ENCODE data around the gene SPRY2. TPM values are rescaled to one million over a fixed set of nuclear protein-coding genes. Genes with fewer than 3 reads are reported as not detected.
"Not testable (repeated sequence)": the region's sequence is repeated elsewhere in the genome, so short reads cannot be mapped to it uniquely, and the experiment has no call there.

The SPRY2 gene
- total RNA-seq, 2 experiments from 2014 or later, result 0.26 to 0.44 TPM

DNA sequence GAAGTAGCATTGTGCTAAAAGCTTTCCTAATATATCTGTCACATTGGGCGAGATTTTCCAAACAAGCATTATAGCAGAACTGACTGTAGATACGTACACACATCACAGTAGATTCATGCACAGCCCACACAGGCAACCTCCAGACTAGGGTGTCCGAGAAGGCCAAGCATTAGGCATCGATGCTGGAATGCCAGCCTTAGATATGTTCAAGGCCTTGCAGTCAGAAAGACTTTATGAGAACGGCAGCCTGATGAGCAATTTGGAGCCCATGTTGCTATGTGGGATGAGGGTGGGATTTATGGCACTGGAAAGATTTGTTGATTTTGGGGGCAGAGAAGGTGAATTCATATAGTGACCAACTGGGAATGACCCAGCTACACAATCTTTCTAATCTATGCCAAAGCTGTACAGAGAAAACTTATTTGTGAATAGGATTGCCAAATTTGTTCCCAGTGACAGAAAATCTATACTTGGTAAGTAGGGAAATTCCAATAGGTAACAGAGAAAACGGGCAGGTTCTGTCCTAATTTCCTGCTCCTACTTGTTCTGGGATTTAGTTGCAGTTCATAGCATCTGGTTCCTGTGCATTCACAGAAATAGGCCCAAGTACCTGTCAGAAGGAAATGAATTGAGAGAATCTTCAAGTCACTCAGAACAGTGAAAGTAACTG, 31.0 kb upstream of the SPRY2 start:
- no peaks in the 10 kb centered on the region for H3K4me1 Mint-ChIP-seq (ENCODE audit: low read depth)
- H3K27ac Mint-ChIP-seq, result no peak overlapping the region
- no peak for DNase-seq
- intact Hi-C loops (cut with micrococcal nuclease), result no loop called here
- CTCF ChIA-PET, result no interaction called here
- no peaks in the 10 kb centered on the region for H3K9me3 Mint-ChIP-seq
- no peaks in the 10 kb centered on the region for H3K36me3 Mint-ChIP-seq (ENCODE audit: low read depth)
- no peaks in the 10 kb centered on the region for H3K27me3 Mint-ChIP-seq (ENCODE audit: low read depth)
- no peak overlapping the region for H3K4me3 Mint-ChIP-seq

DNA sequence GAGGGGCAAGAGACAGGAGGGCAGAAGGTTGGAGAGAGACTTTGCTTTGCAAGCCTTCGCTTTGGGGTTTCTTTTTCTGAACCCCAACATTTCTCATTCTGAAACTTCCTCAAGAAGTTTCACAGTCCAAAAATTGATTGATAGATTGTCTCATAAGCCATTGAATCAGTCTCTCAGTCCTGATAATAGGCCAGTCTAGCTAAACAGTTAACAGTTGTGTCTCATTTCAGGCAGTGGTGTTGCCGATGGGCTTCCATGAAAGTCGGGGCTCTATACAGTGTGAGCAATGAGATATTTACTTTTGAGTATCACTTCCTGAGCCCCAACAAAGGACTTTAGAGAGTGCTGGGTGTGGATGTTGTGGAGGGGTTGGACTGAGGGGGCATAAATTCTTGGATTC, 26.5 kb upstream of the SPRY2 start:
- H3K36me3 Mint-ChIP-seq (ENCODE audit: low read depth), result no peaks in the 10 kb centered on the region
- no peaks in the 10 kb centered on the region for H3K9me3 Mint-ChIP-seq
- no peaks in the 10 kb centered on the region for H3K27me3 Mint-ChIP-seq (ENCODE audit: low read depth)
- H3K4me3 Mint-ChIP-seq, result no peak overlapping the region
- DNase-seq, result no peak
- H3K4me1 Mint-ChIP-seq (ENCODE audit: low read depth), result no peaks in the 10 kb centered on the region
- CTCF ChIA-PET, result no interaction called here
- H3K27ac Mint-ChIP-seq, result no peak overlapping the region
- intact Hi-C loops (cut with micrococcal nuclease), result no loop called here

DNA sequence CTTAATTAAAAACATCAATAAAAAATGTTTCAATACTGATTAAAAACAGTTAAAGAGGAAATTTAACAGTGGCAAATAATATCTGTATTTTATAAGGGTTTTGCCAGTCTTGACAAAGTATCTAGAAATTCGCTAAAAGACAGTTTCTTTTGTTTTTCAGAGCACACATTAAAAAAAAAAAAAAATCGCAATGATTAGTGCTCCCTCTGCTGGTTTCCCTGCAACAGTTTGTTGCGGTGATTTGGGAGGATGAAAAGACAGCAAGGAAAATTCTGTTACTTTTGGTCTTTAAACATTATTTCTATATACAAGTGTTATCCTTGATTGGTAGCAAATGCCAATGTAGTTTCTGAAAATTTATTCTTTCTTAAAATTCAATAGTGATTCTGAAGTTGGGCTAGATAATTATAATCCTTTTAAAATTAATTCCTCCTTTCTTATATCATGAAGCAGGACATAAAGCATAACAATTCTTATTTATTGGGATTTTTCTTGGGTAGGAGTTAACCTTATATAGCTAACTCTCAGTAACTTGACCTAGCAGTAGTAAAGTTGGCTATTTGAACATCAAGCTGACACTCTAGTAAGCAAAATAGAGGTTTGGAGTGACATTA, 23.1 kb upstream of the SPRY2 start:
- Mint-ChIP-seq H3K4me1 (ENCODE audit: low read depth) (no peaks in the 10 kb centered on the region), H3K36me3 (ENCODE audit: low read depth) (no peaks in the 10 kb centered on the region), H3K4me3 (no peak overlapping the region), H3K27me3 (ENCODE audit: low read depth) (peaks cover 2% of the 10 kb centered on the region), H3K9me3 (no peaks in the 10 kb centered on the region), H3K27ac (no peak overlapping the region)
- intact Hi-C loops (cut with micrococcal nuclease), result loop anchor here (1.0 to 5.0 kb wide), 6 partner anchors 22 to 942 kb away; no protein-coding TSS in a partner anchor
- CTCF ChIA-PET, result interaction anchor here (1.0 to 1.8 kb wide), 2 partner anchors 19 to 22 kb away, joined by 3 to 13 read pairs; no protein-coding TSS in a partner anchor
- no peak for DNase-seq

DNA sequence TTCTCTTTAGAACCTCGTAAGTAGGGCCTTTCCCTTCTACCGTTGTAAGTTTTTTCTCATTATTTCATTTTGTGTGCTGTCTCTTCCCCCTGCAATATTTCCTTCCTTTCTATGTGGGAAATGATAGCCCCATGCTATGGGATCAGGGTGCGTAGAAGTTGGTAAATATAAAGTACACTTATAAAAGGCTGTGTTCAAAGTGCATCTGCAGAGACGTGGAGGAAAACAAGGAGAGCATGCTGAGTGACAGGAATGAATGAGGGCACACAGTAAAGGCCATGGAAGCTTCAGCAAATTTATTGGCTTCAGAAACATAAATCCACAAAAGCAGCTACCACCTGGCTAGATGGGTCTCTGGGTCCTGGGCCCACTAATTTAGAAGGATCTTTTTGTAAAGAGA, 21.6 kb upstream of the SPRY2 start:
- CTCF ChIA-PET, result no interaction called here
- no peaks in the 10 kb centered on the region for H3K4me1 Mint-ChIP-seq (ENCODE audit: low read depth)
- intact Hi-C loops (cut with micrococcal nuclease), result loop anchor here (5.0 kb wide), 4 partner anchors 390 to 940 kb away; no protein-coding TSS in a partner anchor
- no peak for DNase-seq
- no peaks in the 10 kb centered on the region for H3K36me3 Mint-ChIP-seq (ENCODE audit: low read depth)
- no peak overlapping the region for H3K27ac Mint-ChIP-seq
- H3K27me3 Mint-ChIP-seq (ENCODE audit: low read depth), result peaks cover 2% of the 10 kb centered on the region
- H3K4me3 Mint-ChIP-seq, result no peak overlapping the region
- H3K9me3 Mint-ChIP-seq, result no peaks in the 10 kb centered on the region

DNA sequence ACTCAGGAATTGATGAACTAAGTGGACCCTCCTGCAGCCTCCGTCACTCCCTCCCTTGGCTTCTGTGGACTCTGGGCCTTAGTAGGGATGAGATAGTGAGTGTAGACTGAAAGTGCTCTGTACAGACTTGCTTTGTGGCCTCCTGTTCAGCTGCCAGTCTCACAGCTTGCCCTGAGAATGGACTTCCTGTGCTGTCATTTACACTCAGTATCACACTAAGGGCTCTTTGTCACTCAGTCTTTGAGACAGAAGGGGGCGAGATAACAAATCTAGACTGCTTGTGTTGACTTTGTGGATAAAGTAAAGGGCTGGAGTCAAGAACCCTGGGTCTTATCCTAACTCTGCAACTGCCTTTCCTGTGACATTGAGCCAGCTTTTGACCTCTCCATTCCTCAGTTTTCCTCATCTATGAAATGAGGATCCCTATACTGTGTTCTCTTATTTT, 21.0 kb upstream of the SPRY2 start:
- Mint-ChIP-seq H3K36me3 (ENCODE audit: low read depth) (no peaks in the 10 kb centered on the region), H3K4me3 (no peak overlapping the region), H3K4me1 (ENCODE audit: low read depth) (no peaks in the 10 kb centered on the region), H3K27ac (no peak overlapping the region), H3K27me3 (ENCODE audit: low read depth) (peaks cover 2% of the 10 kb centered on the region), H3K9me3 (no peaks in the 10 kb centered on the region)
- CTCF ChIA-PET, result interaction anchor here (1.0 to 1.9 kb wide), 2 partner anchors 12 to 19 kb away, joined by 3 to 7 read pairs; no protein-coding TSS in a partner anchor
- intact Hi-C loops (cut with micrococcal nuclease), result loop anchor here (5.0 kb wide), 4 partner anchors 390 to 940 kb away; no protein-coding TSS in a partner anchor
- DNase-seq, result no peak

DNA sequence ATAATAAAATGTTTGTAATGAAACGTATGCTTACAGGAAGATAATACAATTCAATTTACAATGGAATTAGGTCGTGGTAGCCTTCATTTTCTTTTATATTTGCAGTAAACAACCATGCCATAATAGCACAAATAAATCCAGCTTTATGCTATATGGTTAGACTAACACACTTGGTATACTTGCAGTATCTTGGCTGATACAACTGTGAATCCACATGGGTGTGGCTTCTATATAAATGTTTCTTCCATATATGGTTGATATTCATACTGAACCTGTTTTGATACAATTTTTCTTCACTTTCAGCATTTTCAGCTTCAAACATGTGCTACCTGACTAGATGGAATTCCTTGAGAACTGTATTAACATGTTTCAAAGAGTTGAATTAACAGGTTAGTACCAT, 20.4 kb upstream of the SPRY2 start:
- CTCF ChIA-PET, result interaction anchor here (0.6 to 1.9 kb wide), 3 partner anchors 8 to 18 kb away, joined by 3 to 7 read pairs (median 4); no protein-coding TSS in a partner anchor
- H3K4me3 Mint-ChIP-seq, result no peak overlapping the region
- no peaks in the 10 kb centered on the region for H3K9me3 Mint-ChIP-seq
- peaks cover 2% of the 10 kb centered on the region for H3K27me3 Mint-ChIP-seq (ENCODE audit: low read depth)
- DNase-seq, result no peak
- no peaks in the 10 kb centered on the region for H3K4me1 Mint-ChIP-seq (ENCODE audit: low read depth)
- intact Hi-C loops (cut with micrococcal nuclease), result loop anchor here (5.0 kb wide), 4 partner anchors 389 to 939 kb away; no protein-coding TSS in a partner anchor
- no peak overlapping the region for H3K27ac Mint-ChIP-seq
- no peaks in the 10 kb centered on the region for H3K36me3 Mint-ChIP-seq (ENCODE audit: low read depth)

DNA sequence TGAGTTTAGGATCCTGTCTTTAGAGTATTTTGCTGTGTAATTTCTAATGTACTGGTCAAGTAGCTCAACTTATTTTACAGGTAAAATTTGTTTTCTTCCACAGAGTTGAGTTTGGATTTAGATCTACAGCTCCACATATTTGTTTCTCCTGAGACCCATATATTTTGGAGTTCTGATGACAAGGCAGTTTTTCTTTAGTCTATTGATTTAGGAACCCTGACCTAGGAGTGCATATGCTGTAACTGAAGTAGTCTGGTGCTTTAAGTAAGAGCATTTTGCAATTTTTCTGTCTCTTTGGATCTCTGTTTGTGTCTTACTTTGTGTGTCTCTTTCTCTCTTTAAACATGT, 19.5 kb upstream of the SPRY2 start:
- no peaks in the 10 kb centered on the region for H3K36me3 Mint-ChIP-seq (ENCODE audit: low read depth)
- CTCF ChIA-PET, result interaction anchor here (0.7 to 1.9 kb wide), 2 partner anchors 18 to 19 kb away, joined by 3 to 7 read pairs; no protein-coding TSS in a partner anchor
- H3K27ac Mint-ChIP-seq, result no peak overlapping the region

DNA sequence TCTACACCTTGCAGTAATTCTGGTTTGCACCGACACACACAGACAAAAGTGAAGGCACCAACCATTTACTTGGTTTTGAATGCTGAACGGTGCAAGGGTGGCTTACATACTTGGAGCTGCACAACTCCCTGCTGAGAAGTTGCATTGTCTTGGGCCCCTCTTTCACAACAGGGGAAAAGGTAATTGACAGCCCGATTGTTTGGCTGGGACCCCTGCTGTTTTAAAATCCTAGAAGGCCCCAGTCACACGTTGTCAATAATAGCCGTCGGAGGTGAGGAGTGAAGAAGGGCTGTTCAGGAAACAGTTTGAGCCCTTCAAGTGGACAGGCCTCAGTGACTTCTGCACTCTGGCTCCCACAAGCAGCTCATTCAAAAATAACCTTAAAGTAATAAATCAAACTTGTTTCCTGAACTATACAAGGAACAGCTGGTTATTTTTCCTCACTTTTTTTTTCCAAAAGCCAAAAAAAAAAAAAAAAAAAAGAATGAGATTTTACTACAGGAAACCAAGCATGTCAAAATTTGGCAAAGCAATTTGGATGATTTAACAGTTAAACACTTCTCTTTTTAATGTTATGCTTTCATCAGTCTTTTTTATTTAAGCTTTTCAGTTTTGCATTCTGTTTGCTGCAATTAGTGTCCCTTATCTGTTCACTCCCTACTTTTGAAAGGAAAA, 19.0 kb upstream of the SPRY2 start:
- Mint-ChIP-seq H3K27me3 (ENCODE audit: low read depth) (peaks cover 2% of the 10 kb centered on the region), H3K4me1 (ENCODE audit: low read depth) (no peaks in the 10 kb centered on the region), H3K4me3 (no peak overlapping the region), H3K9me3 (no peaks in the 10 kb centered on the region), H3K27ac (no peak overlapping the region), H3K36me3 (ENCODE audit: low read depth) (no peaks in the 10 kb centered on the region)
- no peak for DNase-seq
- CTCF ChIA-PET, result interaction anchor here (0.6 to 1.9 kb wide), 4 partner anchors 17 to 78 kb away, joined by 3 to 7 read pairs (median 4); no protein-coding TSS in a partner anchor
- intact Hi-C loops (cut with micrococcal nuclease), result loop anchor here (5.0 kb wide), 4 partner anchors 388 to 938 kb away; no protein-coding TSS in a partner anchor

More for the DNA sequence above, 19.5 kb upstream of the SPRY2 start:
- peaks cover 2% of the 10 kb centered on the region for H3K27me3 Mint-ChIP-seq (ENCODE audit: low read depth)
- no peaks in the 10 kb centered on the region for H3K9me3 Mint-ChIP-seq
- no peaks in the 10 kb centered on the region for H3K4me1 Mint-ChIP-seq (ENCODE audit: low read depth)
- intact Hi-C loops (cut with micrococcal nuclease), result loop anchor here (5.0 kb wide), 4 partner anchors 388 to 938 kb away; no protein-coding TSS in a partner anchor
- no peak overlapping the region for H3K4me3 Mint-ChIP-seq
- no peak for DNase-seq

DNA sequence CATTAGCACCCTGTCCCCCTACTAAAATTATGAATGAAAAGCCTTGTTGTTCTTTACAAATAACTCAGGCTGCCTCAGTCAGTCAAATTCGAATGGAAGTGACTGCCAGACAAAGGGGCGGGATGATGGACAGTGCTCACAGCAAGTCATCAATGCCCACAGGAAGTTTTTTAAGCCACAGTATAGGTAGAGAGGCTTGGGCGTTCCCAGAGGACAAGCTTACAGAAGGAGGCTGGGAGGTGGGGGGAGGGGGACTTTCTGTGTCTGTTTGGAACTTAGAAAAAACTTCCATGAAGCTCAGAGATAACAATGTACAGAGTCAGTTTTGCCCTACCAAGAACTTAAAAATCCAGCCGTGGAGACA, 18.5 kb upstream of the SPRY2 start:
- Mint-ChIP-seq H3K9me3 (no peaks in the 10 kb centered on the region), H3K27ac (peak overlapping the region; percentile 46), H3K4me1 (ENCODE audit: low read depth) (no peaks in the 10 kb centered on the region), H3K36me3 (ENCODE audit: low read depth) (no peaks in the 10 kb centered on the region), H3K4me3 (no peak overlapping the region), H3K27me3 (ENCODE audit: low read depth) (peaks cover 2% of the 10 kb centered on the region)
- CTCF ChIA-PET, result interaction anchor here (0.6 to 1.2 kb wide), 2 partner anchors 16 to 78 kb away, joined by 3 to 4 read pairs; no protein-coding TSS in a partner anchor
- DNase-seq, result no peak
- intact Hi-C loops (cut with micrococcal nuclease), result no loop called here

DNA sequence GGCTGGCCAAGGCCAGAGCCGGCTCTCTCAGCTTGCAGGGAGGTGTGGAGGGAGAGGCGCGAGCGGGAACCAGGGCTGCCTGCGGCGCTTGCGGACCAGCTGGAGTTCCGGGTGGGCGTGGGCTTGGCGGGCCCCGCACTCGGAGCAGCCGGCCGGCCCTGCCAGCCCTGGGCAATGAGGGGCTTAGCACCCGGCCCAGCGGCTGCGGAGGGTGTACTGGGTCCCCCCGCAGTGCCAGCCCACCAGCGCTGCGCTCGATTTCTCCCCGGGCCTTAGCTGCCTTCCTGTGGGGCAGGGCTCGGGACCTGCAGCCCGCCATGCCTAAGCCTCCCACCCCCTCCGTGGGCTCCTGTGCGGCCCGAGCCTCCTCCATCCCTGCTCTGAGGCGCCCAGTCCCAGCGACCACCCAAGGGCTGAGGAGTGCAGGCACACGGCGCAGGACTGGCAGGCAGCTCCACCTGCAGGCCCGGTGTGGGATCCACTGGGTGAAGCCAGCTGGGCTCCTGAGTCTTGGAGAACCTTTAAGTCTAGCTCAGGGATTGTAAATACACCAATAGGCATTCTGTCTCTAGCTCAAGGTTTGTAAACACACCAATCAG, 14.7 kb upstream of the SPRY2 start:
- H3K4me1 Mint-ChIP-seq (ENCODE audit: low read depth); H3K27me3 Mint-ChIP-seq (ENCODE audit: low read depth); DNase-seq; H3K4me3 Mint-ChIP-seq; intact Hi-C loops (cut with micrococcal nuclease); H3K36me3 Mint-ChIP-seq (ENCODE audit: low read depth); H3K9me3 Mint-ChIP-seq; H3K27ac Mint-ChIP-seq: not testable (repeated sequence)
- CTCF ChIA-PET, result interaction anchor here (2.0 kb wide), 1 partner anchor 12 kb away, joined by 10 read pairs; no protein-coding TSS in a partner anchor

DNA sequence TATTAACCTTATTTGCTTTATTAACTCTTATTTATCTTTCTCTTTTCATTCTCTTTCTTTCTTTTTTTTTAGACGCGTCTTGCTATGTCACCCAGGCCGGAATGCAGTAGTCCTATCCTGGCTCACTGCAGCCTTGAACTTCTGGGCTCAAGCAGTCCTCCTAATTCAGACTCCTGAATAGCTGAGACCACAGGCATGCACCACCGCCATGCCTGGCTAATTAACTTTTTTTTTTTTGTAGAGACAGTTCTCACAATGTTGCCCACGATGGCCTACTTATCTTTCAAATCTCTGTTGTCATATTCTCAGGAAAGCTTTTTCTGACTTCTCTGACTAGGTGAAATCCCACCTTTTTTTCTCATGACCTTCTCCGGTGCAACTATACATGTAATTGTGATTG, 7.8 kb upstream of the SPRY2 start:
- H3K27me3 Mint-ChIP-seq (ENCODE audit: low read depth), result peaks cover 30% of the 10 kb centered on the region
- H3K4me1 Mint-ChIP-seq (ENCODE audit: low read depth), result no peaks in the 10 kb centered on the region
- CTCF ChIA-PET, result interaction anchor here (1.1 kb wide), 1 partner anchor 13 kb away, joined by 3 read pairs; no protein-coding TSS in a partner anchor

DNA sequence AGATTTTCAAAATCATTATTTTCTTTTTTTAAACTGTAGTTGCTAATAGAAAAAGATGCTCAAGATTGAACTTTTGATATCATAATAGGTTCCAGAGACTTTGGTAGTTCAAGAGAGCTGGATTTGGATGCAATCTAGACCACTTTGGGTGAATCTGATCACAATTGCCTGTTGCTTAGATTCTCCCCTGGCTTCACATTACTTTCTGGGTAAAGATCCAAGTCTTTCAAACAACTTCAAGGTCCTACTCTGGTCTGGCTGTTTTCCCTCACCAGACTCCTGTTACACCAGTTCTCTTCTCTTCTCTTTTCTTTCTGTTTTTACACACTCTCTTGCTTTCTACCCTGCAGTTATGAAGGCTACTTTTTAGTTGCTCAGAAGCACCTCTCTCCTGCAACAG, 7.4 kb upstream of the SPRY2 start:
- no peak for DNase-seq
- peaks cover 34% of the 10 kb centered on the region for H3K27me3 Mint-ChIP-seq (ENCODE audit: low read depth)
- intact Hi-C loops (cut with micrococcal nuclease), result loop anchor here (10.0 kb wide), 1 partner anchor 1744 kb away; the partner anchor contains the start of gene POU4F1

More for the DNA sequence above, 7.8 kb upstream of the SPRY2 start:
- Mint-ChIP-seq H3K4me3 (no peak overlapping the region), H3K36me3 (ENCODE audit: low read depth) (no peaks in the 10 kb centered on the region), H3K27ac (no peak overlapping the region), H3K9me3 (peaks cover 2% of the 10 kb centered on the region)
- DNase-seq, result no peak
- intact Hi-C loops (cut with micrococcal nuclease), result loop anchor here (10.0 kb wide), 1 partner anchor 1744 kb away; the partner anchor contains the start of gene POU4F1

More for the DNA sequence above, 7.4 kb upstream of the SPRY2 start:
- Mint-ChIP-seq H3K4me3 (no peak overlapping the region), H3K27ac (no peak overlapping the region), H3K36me3 (ENCODE audit: low read depth) (no peaks in the 10 kb centered on the region), H3K9me3 (peaks cover 2% of the 10 kb centered on the region), H3K4me1 (ENCODE audit: low read depth) (peaks cover 2% of the 10 kb centered on the region)
- CTCF ChIA-PET, result no interaction called here

Measured in activated naive CD4-positive, alpha-beta T cell treated with anti-CD3 and anti-CD28 coated beads for 36 hours (primary cell).